OCI-LY3 (cell line): ENCODE results near the gene SLCO4A1.

Experiments
- EZH2phosphoT487 ChIP-seq: fragments of 200-600 bp; shearing (Covaris generic); IDR thresholded peaks from 2 replicates; pipeline ENCODE4 v1.6.1; 2018; ENCODE audit warnings: antibody characterized with exemption, mixed run types, low read depth
- TF ChIP-seq, protein P1 (sequence below): fragments of 200-600, 300-600 bp; sonication (generic); IDR thresholded peaks from 2 replicates; pipeline ENCODE4 v1.5.1; 2014; ENCODE audit warnings: antibody characterized with exemption, low read length, low read depth

DNA sequence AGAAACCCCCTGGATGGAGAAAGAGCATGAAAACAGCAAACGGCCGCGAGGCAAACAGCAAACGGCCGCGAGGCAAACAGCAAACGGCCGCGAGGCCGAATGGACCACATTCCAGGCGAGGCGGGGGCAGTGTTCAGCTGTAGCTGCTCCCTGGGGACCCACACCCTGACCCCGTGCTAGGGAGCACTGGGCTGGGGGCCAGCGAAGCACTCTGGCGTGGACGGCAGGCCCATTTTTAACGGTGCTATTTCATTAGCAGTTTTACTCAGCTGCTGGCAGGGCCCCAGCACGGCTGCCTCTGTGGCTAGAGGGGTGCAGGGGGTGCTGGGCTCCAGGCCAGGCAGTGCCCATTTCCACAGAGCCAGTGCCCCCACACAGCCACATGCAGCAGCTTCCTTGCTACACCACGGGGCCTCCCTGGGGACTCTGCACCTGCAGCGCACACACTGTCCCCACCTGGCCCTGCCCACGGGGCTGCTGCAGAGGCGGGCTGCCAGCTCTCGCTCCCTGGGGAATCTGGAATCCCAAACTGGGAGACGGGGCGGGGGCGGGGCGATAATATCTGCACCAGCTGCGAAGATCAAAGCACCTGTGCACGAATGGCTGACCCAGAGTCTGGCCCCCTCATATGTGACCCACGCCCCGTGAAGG lies 35.6 kb upstream of the SLCO4A1 start:
- TF ChIP-seq EZH2phosphoT487: no peak
- TF ChIP-seq, protein P1, sequence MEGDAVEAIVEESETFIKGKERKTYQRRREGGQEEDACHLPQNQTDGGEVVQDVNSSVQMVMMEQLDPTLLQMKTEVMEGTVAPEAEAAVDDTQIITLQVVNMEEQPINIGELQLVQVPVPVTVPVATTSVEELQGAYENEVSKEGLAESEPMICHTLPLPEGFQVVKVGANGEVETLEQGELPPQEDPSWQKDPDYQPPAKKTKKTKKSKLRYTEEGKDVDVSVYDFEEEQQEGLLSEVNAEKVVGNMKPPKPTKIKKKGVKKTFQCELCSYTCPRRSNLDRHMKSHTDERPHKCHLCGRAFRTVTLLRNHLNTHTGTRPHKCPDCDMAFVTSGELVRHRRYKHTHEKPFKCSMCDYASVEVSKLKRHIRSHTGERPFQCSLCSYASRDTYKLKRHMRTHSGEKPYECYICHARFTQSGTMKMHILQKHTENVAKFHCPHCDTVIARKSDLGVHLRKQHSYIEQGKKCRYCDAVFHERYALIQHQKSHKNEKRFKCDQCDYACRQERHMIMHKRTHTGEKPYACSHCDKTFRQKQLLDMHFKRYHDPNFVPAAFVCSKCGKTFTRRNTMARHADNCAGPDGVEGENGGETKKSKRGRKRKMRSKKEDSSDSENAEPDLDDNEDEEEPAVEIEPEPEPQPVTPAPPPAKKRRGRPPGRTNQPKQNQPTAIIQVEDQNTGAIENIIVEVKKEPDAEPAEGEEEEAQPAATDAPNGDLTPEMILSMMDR: no peak
